Suppressor macrophage treated with lipopolysaccharide for 1 hour (primary cell): ENCODE results near the gene CHIT1.
"Not testable (repeated sequence)": the region's sequence is repeated elsewhere in the genome, so short reads cannot be mapped to it uniquely, and the experiment has no call there.

Source experiments
- DNase-seq, 3 donors: peaks; one replicate each; pipeline ENCODE4 v3.0.0-alpha.2; 2020 to 2022

Gene CHIT1

DNA sequence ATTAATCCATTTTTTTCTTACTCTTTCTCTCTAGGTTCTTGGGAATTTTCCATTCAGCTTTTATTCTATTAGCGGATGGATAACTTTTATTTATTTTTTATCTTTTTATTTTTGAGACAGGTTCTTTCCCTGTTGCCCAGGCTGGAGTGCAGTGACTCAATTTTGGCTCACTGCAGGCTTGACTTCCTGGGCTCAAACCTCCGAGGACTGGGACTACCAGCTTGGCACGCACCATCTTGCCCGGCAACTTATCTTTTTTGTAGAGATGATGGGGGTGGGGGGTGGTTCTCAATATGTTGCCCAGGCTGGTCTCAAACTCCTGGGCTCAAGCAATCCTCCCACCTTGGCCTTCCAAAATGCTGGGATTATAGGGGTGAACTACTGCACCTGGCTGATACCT is 36.1 kb upstream of the CHIT1 start:
- no peak for DNase-seq

DNA sequence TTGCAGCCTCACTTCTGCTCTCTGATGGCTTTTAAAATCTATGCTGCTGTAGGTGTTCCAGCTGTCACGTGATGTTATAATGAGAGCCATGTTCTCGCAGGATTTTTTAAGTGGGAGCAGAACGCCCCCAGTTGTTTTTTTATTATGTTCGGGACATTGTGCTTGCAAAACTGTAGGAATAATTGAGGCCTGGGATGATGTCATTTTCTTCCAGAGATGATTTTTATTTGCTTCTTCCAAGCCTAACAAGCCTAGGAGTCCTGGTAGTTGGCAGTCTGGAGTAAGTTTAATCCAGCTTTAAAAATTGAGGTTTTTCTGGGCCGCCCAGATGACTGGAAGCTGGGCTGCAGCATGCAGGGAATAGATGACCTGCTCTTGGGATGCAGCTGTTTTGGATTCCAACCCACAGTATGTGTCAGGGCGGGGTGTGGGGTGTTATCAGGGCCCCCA is 34.6 kb upstream of the CHIT1 start:
- DNase-seq = no peak

DNA sequence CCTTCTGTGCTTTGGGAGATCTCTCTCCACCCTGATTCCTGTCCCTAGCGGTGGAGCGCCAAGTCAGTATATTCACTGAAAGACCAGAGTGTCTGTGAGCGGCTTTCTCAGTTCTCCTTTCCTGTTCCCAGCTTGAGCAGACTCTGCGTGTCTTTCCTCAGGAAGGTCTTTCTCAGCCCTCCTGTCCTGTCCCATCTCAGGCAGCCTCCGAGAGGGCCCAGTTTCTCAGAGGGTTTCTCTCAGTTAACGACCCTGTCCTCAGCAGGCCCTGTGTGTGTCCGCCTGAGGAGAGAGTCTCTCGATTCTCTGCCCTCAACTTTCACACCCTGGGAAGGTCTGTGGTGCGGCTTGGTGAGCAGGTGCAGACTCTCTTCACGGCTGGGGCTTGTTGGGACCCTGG is 34.0 kb upstream of the CHIT1 start:
- peak in 1 of 3 donors; percentile 26 for DNase-seq

DNA sequence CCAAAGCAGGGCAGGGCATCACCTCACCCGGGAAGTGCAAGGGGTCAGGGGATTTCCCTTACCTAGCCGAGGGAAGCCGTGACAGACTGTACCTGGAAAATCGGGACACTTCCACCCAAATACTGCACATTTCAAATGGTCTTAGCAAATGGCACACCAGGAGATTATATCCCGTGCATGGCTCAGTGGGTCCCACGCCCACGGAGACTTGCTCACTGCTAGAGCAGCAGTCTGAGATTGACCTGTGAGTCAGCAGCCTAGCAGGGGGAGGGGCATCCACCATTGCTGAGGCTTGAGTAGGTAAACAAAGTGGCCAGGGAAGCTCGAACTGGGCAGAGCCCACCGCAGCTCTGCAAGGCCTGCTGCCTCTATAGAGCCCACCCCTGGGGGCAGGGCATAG is 27.2 kb upstream of the CHIT1 start:
- DNase-seq = peak; percentile 47 to 57 (median 56)

DNA sequence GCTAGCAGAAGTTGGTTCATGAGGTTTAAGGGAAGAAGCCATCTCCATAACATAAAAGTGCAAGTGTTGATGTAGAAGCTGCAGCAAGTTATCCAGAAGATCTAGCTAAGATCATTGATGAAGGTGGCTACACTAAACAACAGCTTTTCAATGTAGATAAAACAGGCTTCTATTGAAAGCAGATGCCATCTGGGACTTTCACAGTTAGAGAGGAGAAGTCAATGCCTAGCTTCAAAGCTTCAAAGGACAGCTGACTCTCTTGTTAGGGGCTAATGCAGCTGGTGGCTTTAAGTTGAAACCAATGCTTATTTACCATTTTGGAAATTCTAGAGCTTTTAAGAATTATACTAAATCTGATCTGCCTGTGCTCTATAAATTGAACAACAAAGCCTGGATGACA is 25.3 kb upstream of the CHIT1 start:
- DNase-seq = not testable (repeated sequence)

DNA sequence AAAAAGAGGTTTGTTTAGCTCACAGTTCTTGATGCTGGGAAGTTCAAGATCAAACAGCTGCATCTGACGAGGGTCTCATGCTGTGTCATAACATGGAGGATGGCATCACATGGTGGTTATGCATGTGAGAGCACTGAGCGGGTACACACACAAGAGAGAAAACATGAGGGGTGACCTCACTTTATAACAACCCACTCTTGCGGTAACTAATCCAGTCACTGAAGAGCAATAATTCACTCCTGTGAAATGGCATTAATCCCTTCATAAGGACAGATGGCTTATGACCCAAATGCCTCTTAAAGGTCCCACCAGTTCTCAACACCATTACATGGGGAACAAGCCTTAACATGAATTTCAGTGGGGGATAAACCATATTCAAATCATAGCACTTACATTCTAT is 23.2 kb upstream of the CHIT1 start:
- DNase-seq = no peak

DNA sequence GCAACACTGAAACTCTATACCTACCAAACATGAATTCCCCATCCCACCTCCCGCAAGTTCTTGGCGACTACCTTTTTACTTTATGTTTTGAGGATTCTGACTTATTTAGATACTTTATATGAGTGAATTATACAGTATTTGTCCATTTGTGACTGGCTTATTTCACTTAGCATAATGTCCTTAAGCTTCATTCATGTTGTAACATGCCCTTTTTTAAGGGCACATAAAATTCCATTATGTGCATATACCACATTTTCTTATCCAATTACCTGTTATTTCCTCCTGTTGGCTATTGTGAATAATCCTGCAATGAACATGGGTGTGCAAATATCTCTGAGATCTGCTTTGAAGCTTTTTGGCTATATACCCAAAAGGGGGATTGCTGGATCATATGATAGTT is 22.0 kb upstream of the CHIT1 start:
- no peak for DNase-seq

DNA sequence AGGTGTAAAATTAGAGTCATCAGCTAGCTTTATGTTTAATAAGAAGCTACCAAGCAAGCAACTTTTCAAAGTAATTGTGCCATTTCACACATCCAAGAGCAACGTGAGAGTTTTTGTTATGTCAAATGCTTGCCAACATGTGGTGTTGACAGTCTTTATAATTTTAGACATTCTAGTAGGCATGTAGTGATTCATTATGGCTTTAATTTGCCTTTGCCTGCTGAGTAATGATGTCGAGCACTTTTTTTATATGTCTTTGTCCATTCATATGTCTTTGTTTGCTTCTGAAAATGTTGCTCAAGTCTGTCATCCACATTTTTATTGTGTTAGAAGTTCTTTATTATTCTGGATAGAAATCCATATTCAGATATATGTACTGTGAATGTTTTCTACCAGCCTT is 21.4 kb upstream of the CHIT1 start:
- DNase-seq = no peak

DNA sequence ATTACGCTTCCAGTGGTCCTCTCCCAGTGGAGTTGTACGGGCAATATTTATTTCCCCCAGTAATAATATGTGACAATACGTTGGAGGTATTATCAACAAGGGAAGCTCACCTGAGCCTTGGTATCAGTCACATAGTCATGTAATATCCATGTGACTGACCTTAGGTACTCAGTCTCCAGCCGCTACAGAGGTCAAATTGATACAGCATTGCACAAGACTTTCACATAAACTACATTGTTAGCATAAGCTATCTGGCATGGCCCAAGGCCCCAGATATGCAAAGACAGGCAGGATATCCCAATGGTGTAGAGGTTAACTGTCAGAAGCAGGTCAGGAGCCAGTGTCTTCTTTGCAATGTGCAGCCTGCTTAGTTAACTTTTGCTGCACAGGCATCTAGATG is 15.3 kb upstream of the CHIT1 start:
- DNase-seq = no peak

DNA sequence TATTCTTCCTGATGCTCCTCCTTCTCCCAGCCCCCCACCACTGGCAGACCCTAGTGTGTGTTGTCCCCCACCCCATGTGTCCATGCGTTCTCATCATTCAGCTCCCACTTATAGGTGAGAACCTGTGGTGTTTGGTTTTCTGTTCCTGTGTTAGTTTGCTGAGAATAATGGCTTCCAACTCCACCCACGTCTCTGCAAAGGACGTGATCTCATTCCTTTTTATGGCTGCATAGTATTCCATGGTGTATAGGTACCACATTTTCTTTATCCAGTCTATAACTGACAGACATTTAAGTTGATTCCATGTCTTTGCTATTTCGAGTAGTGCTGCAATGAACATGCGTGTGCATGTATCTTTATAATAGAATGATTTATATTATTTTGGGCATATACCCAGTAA is 12.2 kb upstream of the CHIT1 start:
- not testable (repeated sequence) for DNase-seq

DNA sequence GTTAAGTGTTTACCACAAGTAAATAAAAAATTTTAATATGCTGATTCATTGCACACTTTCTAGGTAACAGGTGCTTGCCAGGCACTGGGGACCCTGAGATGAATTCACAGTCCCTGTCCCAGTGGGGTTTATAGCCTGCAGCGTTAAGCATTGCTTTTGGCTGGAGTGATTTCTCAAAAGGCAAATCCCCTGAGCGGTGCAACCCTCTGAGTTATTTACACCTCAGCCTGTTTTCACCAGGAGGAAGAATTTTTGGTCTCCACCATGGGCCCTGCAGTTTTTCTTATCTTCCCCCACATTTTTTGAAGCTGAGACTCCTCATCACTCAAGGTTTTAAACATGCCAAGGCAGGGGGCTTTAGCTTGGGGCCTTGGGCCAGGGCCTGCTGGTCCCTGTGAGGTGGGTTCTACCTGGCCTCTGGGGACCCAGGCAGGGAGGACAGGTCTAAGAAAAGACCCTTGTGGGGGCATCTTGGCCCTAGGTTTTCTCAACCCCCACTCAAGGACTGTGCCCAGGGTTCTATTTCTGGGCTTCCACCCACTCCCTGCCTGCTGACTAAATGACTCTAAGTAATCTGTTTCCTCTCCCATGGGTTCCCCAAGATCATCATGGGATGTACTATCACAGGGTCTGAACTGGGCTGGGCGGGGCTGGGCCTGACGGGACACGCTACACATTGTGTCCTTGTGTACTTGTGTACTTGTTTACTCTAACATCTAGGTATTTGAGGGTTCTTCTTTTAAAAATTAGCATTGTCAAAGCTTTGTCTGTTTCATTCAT is 10.2 kb upstream of the CHIT1 start:
- peak; percentile 80 to 88 (median 84) for DNase-seq

DNA sequence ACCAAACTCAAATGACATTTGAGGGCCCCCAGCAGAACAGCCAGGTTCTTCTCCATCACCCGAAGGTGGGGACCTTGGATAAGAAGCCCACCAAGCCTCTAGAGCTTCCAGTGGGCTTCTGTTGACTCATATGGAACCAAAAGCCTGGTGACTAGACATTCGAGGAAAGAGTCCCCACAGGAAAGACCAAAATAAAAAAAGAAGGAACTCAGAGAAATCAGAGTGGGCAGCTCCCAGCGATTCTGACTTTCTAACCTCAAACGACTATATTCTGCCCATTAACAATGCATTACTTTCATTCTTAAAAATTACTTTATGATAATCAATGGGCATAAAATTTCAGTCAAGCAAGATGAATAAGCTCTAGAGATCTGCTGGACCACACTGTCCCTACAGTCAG is 9.6 kb upstream of the CHIT1 start:
- peak; percentile 51 to 65 (median 64) for DNase-seq

DNA sequence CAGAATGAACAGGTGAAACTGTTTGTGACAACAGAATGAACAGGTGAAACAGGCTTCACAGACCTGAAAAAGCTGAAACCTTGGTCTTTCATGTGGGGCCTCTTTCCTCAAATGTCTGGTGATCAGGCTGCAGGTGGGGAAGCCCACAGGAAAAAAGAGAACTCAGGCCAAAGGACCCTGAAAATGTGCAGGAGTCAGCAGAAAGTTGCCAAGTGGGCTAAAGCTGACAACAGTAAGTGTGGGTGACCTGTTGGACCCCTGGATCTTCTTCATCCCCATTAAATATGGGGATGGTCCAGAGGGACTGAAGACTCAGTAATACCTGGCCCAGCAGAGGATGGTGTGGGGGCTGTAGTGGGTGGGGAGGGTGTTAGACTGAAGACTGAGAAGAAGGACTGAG is 9.1 kb upstream of the CHIT1 start:
- DNase-seq = peak in 1 of 3 donors; percentile 18

DNA sequence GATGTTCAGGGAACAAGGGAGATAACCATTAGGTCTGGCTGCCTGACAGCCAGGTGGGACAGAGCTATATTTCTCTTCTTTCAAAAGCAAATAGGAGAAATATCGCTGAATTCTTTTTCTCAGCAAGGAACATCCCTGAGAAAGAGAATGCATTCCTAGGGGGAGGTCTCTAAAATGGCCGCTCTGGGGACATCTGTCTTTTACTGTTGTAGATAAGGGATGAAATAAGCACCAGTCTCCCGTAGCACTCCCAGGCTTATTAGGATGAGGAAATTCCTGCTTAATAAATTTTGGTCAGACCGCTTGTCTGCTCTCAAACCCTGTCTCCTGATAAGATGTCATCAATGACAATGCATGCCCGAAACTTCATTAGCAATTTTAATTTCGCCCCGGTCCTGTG is 5.4 kb upstream of the CHIT1 start:
- DNase-seq = not testable (repeated sequence)

DNA sequence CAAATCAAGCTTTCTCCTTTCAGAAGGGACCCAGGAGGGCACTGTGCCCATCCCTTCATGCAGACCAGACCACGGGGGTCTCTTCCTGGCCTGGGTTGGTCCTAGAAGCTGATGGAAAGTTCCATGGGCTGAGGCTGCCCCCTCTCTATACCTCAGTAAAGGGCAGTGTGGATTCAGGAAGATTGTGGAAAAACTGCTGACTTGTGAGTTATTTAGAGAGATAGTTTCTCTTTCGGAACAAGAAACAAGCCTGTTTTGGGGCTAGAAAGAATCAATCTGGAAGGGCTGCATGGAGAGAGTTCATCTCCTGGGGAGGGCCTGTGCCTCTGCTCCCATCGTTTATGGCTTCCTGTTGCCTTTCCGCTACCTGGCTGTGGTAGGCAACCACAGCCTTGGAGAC is 803 bp downstream of the CHIT1 start:
- no peak for DNase-seq

DNA sequence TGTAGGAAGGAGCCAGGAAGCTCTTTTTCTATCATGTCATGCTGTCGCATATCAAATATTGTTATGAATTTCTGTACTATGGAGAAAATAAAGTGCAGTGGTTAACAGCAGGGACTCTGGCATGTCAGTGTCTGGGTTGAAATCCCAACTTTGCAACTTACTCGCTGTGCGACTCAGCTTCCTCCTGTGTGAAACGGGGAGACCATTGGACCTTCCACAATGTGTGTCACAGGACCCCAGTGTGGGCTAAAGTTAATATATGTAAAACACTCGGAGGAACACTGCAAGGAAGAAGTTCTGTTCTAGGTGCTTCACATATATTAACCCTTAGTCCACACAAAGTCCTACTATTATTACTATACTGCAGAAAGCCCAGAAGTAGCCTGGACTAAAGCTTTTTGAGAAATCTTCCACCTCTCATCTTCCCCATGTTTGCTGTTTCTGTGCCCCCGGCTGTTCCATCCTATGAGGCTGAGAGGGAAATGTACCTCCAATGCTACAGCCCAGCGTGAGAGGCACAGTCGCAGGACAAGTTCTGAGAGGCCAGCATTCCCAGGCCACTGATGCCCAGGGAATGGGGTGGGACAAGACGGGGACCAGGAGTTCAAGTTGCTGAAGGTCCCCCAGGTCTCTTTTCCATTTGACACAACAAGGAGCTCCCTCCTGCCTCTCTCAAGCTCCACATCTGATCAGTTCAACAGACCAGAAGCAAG is 1.9 kb downstream of the CHIT1 start:
- peak; percentile 61 to 63 (median 62) for DNase-seq

DNA sequence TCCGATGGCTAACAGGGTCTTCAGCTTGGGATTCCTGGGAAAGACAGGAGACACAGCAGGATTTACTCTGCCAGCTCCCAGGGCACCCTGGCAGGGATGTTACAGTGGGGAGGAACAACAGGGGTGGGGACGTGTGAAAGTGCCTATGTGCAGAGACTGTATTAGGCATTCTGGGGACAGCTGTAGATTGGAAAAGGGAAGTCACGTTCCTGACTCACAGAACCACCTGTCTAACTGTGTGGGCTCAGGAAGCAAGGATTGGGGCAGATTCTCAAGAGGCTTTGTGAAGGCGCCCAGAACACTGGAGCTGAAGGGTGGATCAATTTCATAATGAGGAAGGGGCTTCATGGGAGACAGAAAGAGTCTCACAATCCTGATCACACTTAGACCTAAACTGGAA is 4.4 kb downstream of the CHIT1 start:
- DNase-seq = peak in 2 of 3 donors; percentile 36 to 39

DNA sequence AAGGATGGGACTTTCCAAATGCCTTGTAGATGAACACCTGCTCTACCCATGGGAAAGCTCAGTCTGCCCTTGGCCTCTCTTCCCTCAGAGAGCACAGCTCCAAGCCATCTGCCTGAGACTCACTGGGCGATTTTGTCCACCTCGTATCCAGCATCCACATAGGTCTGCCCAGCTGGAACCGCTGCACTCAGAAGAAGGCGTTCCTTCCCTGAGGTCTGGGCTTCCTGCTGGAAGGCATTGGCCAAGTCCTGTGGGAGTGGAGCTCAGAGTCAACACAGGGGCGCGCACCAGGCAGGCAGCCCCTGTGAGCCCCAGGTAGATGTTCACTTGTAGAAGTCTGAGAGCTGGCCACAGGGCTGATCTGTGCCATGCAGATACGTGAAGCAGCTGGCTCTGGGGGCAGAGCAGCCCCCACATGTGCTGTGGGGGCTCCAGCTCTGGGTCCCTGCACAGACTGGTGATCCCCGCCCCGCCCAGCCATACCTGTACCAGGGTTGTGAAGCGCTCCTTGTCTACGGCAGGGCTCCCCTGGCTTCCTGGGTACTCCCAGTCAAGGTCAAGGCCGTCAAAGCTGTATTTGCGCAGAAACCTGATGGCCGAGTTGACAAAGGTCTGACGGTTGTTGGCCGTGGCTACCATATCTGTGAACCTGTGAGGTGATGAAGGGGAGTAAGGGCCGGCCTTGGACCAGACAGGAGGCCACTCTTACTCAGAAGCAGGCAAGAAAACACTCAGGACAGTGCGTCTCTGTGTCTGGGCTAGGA is 6.3 kb downstream of the CHIT1 start:
- no peak for DNase-seq

DNA sequence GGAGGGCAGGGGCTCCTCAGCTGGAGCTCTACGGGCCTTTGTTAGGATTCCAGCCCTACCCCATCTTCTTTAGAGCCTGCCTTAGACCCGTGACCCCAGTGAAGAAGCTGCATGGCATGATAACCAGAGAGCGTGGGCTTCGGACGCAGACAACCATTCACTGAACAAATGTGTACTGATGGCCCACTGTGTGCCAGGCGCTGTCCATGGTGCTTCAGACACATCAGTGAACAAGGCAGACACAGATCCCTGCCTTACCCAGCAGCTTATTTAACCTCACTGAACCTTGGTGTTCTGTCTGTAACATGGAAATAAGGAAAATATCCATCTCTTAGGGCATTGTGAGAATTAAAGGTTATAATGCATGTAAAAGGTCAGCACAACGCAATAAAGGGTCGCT is 9.5 kb downstream of the CHIT1 start:
- DNase-seq = no peak

DNA sequence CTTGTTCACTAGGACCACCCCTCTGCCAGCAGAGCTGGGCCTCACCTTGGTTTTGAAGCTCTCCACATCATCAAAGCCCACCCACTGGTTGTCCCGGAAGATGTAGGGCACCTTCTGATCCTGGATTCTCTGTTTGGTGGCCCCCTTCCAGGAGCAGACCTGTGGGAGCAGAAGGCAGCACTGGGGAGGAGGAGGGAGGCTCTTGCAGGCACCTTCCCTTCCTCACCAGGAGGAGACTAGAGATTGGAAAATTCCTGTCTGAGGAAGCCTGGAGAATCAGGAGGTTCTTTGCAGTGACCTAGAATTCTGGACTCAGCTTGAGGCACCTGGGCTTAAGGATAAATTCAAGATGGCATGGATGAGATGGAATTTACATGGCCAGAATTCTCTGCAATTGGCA is 10.3 kb downstream of the CHIT1 start:
- DNase-seq = no peak

DNA sequence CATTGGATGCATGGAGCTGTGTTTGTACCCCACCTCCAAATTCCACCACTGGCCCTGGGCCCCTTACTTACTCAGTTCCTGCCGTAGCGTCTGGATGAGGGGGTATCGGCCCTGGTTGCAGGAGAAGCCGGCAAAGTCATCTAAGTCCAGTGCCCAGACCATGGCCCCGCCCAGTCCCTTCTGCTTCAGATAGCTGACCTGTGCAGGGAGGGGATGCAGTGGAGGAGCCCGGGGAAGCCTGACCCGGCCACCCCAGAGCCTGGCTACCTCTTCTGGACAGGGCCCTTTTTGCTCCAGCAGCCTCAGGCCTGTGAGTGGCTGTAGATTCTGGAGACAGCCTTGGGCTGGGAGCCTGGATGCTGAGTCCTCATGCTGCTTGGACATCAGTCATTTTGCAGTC is 11.8 kb downstream of the CHIT1 start:
- no peak for DNase-seq

DNA sequence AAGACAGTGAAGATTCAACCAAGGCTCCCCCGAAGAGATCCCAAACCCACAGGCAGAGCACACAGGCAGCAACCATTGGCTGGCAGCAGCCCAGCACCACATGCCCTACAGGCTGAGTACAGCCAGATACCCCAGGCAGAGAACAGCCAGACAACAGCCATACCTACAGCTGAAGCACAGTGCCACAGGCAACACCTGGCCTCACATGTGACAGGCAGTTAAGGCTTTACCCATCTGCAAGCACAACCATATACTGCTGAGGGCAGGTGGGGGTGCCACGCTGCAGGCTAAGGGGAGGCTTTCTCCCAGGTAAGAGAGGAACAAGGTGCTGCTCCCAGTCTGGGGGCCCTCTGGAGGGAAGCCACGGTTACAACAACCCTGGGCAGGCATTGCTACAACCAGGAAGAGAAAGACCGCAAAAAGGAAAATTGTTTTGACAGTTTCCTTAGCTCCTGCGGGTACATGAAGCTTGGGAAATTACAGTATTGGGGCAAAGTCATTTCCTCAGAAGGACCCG is 12.3 kb downstream of the CHIT1 start:
- DNase-seq = peak; percentile 27 to 52 (median 49)
